Hepatocyte (in vitro differentiated cells): ENCODE measurements around the gene ICA1.

Experiments
- EZH2phosphoT487 ChIP-seq: fragments of 200-600 bp; sonication (generic); IDR thresholded peaks from one replicate; pipeline ENCODE4 v1.6.1; 2018; ENCODE audit warnings: antibody characterized with exemption, mild to moderate bottlenecking, low read depth, moderate library complexity; ENCODE audit not compliant: unreplicated experiment, severe bottlenecking
- TF ChIP-seq, protein P1 (sequence below): fragments of 200-600 bp; sonication (generic); IDR thresholded peaks from 2 replicates; pipeline ENCODE4 v1.5.1; 2016; ENCODE audit warnings: antibody characterized with exemption, mild to moderate bottlenecking; ENCODE audit not compliant: poor library complexity

GRCh38 chr7:8263048-8263447 is 1.1 kb upstream of the ICA1 start:
- TF ChIP-seq, protein P1, sequence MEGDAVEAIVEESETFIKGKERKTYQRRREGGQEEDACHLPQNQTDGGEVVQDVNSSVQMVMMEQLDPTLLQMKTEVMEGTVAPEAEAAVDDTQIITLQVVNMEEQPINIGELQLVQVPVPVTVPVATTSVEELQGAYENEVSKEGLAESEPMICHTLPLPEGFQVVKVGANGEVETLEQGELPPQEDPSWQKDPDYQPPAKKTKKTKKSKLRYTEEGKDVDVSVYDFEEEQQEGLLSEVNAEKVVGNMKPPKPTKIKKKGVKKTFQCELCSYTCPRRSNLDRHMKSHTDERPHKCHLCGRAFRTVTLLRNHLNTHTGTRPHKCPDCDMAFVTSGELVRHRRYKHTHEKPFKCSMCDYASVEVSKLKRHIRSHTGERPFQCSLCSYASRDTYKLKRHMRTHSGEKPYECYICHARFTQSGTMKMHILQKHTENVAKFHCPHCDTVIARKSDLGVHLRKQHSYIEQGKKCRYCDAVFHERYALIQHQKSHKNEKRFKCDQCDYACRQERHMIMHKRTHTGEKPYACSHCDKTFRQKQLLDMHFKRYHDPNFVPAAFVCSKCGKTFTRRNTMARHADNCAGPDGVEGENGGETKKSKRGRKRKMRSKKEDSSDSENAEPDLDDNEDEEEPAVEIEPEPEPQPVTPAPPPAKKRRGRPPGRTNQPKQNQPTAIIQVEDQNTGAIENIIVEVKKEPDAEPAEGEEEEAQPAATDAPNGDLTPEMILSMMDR: no peak
- no peak for TF ChIP-seq EZH2phosphoT487
